Right cardiac atrium (tissue), 5 donors: ENCODE measurements around the gene MANBA. TPM values are rescaled to one million over a fixed set of nuclear protein-coding genes. Genes with fewer than 3 reads are reported as not detected.

Source experiments
- ATAC-seq, 2 donors: fragments of 200-7000 bp; cut with Tn5 transposase; one replicate each; pipeline versions ENCODE4 v1.8.0 to v1.9.1; 2020; ENCODE audit warnings: moderate library complexity in 2 of 2, mild to moderate bottlenecking in 1 of 2
- DNase-seq, 3 donors: peaks; one replicate each; pipeline ENCODE4 v3.0.0-alpha.2; 2020
- H3K27ac ChIP-seq: one replicate; pipeline ENCODE4 v1.5.1; 2013; ENCODE audit warnings: mild to moderate bottlenecking, low read length, control low read depth, moderate library complexity
- H3K27me3 ChIP-seq: one replicate; pipeline ENCODE4 v1.6.1; 2013; ENCODE audit not compliant: control insufficient read depth, insufficient read depth
- H3K4me1 ChIP-seq: one replicate; pipeline ENCODE4 v1.6.1; 2013; ENCODE audit warnings: low read length; ENCODE audit not compliant: control insufficient read depth, insufficient read depth
- H3K4me3 ChIP-seq: one replicate; pipeline ENCODE4 v1.5.1; 2013; ENCODE audit warnings: low read length, control low read depth
- H3K9me3 ChIP-seq: one replicate; pipeline ENCODE4 v1.6.1; 2013; ENCODE audit warnings: low read length; ENCODE audit not compliant: control insufficient read depth
- WGBS: extraction: QIAGEN DNeasy Blood & Tissue Kit; methylation state at CpG from one replicate; pipeline ENCODE4 v1.1.7; 2013; 5-methylcytosine and 5-hydroxymethylcytosine counted together
- intact Hi-C, 4 donors: fragments of 100-400 bp; cut with DNase I; formaldehyde crosslinking; loops; one replicate each; pipeline versions ENCODE4 v1.11.0 to v1.14.0; 2022 to 2023
- polyA plus RNA-seq: library from polyadenylated mRNA; stranded (reverse); fragments of 200-250 nt; gene quantifications from one replicate; pipeline ENCODE4 v1.2.3, GENCODE V29; 2013
- total RNA-seq, 4 donors: library from RNA; stranded (reverse); fragmentation: NEBNext Ultra II Directional; extraction: Animal tissue kit (Norgen Biotek cat#: 25700); gene quantifications; one replicate each; pipeline ENCODE4 v1.2.1, GENCODE V29; 2021
- donor health status: healthy with polysubstance abuse.
- donor health status: DM: no; HTN: yes; CAD: no.
- donor health status: DM: no; HTN: no; CAD: no.
- donor health status: DM: no; HTN: yes; CAD: no; lungs with severe emphysema.
- donor health status: DM: yes; HTN: yes; CAD: no.

The MANBA gene
- total and polyA plus RNA-seq, 5 donors = 9.0 to 36.5 (median 31.2) TPM

- Histone ChIP-seq H3K27ac (no peak overlapping the region), H3K27me3 (no peaks in the 10 kb centered on the region), H3K9me3 (no peaks in the 10 kb centered on the region), H3K4me1 (peaks cover 2% of the 10 kb centered on the region), H3K4me3 (no peak overlapping the region)
- intact Hi-C loops = loop anchor here in 1 of 4 donors (10.0 kb wide), 1 partner anchor 151 kb away; no protein-coding TSS in a partner anchor
- DNase-seq = no peak
- 54% methylated on average over 3 of the region's 3 CpGs for WGBS
- peak in 1 of 2 donors; percentile 28 for ATAC-seq
Observed at GRCh38 chr4:102606261-102606660, 154.5 kb downstream of the MANBA start.

- no peak overlapping the region for H3K27ac ChIP-seq
- intact Hi-C loops = loop anchor here in 1 of 4 donors (10.0 kb wide), 1 partner anchor 150 kb away; no protein-coding TSS in a partner anchor
- peaks cover 2% of the 10 kb centered on the region for H3K4me1 ChIP-seq
- no peaks in the 10 kb centered on the region for H3K9me3 ChIP-seq
- ATAC-seq (no peak), DNase-seq (no peak)
- 66% methylated on average over 2 of the region's 2 CpGs for WGBS
- H3K27me3 ChIP-seq = no peaks in the 10 kb centered on the region
- H3K4me3 ChIP-seq = no peak overlapping the region
Observed at GRCh38 chr4:102604222-102604940, 156.4 kb downstream of the MANBA start.

GRCh38 chr4:102601586-102602227, 159.1 kb downstream of the MANBA start:
- intact Hi-C loops = loop anchor here in 1 of 4 donors (10.0 kb wide), 1 partner anchor 147 kb away; no protein-coding TSS in a partner anchor
- 86% methylated on average over 8 of the region's 8 CpGs for WGBS
- H3K4me3 ChIP-seq = no peak overlapping the region
- no peaks in the 10 kb centered on the region for H3K9me3 ChIP-seq
- no peaks in the 10 kb centered on the region for H3K27me3 ChIP-seq
- no peak overlapping the region for H3K27ac ChIP-seq
- DNase-seq (no peak), ATAC-seq (no peak)
- H3K4me1 ChIP-seq = peaks cover 2% of the 10 kb centered on the region

GRCh38 chr4:102600689-102601088, 160.1 kb downstream of the MANBA start:
- H3K27ac ChIP-seq = no peak overlapping the region
- no peaks in the 10 kb centered on the region for H3K4me1 ChIP-seq
- no peak for DNase-seq
- no peak for ATAC-seq
- no peaks in the 10 kb centered on the region for H3K27me3 ChIP-seq
- H3K9me3 ChIP-seq = no peaks in the 10 kb centered on the region
- intact Hi-C loops = loop anchor here in 1 of 4 donors (10.0 kb wide), 1 partner anchor 146 kb away; no protein-coding TSS in a partner anchor
- H3K4me3 ChIP-seq = no peak overlapping the region

- Histone ChIP-seq H3K27me3 (no peaks in the 10 kb centered on the region), H3K27ac (no peak overlapping the region), H3K4me3 (no peak overlapping the region), H3K4me1 (no peaks in the 10 kb centered on the region), H3K9me3 (no peaks in the 10 kb centered on the region)
- 90% methylated on average over 3 of the region's 3 CpGs for WGBS
- ATAC-seq (no peak), DNase-seq (no peak)
- intact Hi-C loops = loop anchor here in 1 of 4 donors (10.0 kb wide), 1 partner anchor 145 kb away; no protein-coding TSS in a partner anchor
Observed at GRCh38 chr4:102599886-102600285, 160.9 kb downstream of the MANBA start.

GRCh38 chr4:102599455-102599854, 161.3 kb downstream of the MANBA start:
- H3K4me1 ChIP-seq = no peaks in the 10 kb centered on the region
- ATAC-seq (peak in 1 of 2 donors; percentile 31), DNase-seq (no peak)
- intact Hi-C loops = no loop called here
- WGBS = 82% methylated on average over 4 of the region's 4 CpGs
- no peaks in the 10 kb centered on the region for H3K9me3 ChIP-seq
- H3K4me3 ChIP-seq = no peak overlapping the region
- H3K27me3 ChIP-seq = no peaks in the 10 kb centered on the region
- H3K27ac ChIP-seq = no peak overlapping the region

- H3K27ac ChIP-seq = no peak overlapping the region
- intact Hi-C loops = no loop called here
- H3K27me3 ChIP-seq = no peaks in the 10 kb centered on the region
- 79% methylated on average over 6 of the region's 6 CpGs for WGBS
- H3K4me3 ChIP-seq = no peak overlapping the region
- H3K9me3 ChIP-seq = no peaks in the 10 kb centered on the region
- no peaks in the 10 kb centered on the region for H3K4me1 ChIP-seq
- ATAC-seq = no peak
- no peak for DNase-seq
Observed at GRCh38 chr4:102598762-102599374, 161.9 kb downstream of the MANBA start.

- H3K4me3 ChIP-seq = no peak overlapping the region
- 78% methylated on average over 1 of the region's 1 CpG for WGBS
- ATAC-seq (peak in 1 of 2 donors; percentile 36), DNase-seq (no peak)
- H3K27ac ChIP-seq = no peak overlapping the region
- intact Hi-C loops = no loop called here
- no peaks in the 10 kb centered on the region for H3K9me3 ChIP-seq
- no peaks in the 10 kb centered on the region for H3K27me3 ChIP-seq
- H3K4me1 ChIP-seq = no peaks in the 10 kb centered on the region
Observed at GRCh38 chr4:102598086-102598761, 162.5 kb downstream of the MANBA start.

- no peaks in the 10 kb centered on the region for H3K9me3 ChIP-seq
- H3K27me3 ChIP-seq = no peaks in the 10 kb centered on the region
- no peaks in the 10 kb centered on the region for H3K4me1 ChIP-seq
- DNase-seq = no peak
- 83% methylated on average over 4 of the region's 4 CpGs for WGBS
- ATAC-seq = no peak
- intact Hi-C loops = no loop called here
- H3K4me3 ChIP-seq = no peak overlapping the region
- no peak overlapping the region for H3K27ac ChIP-seq
Observed at GRCh38 chr4:102596532-102596931, 164.2 kb downstream of the MANBA start.

- ATAC-seq (no peak), DNase-seq (no peak)
- WGBS = 67% methylated on average over 2 of the region's 2 CpGs
- Histone ChIP-seq H3K27me3 (no peaks in the 10 kb centered on the region), H3K9me3 (no peaks in the 10 kb centered on the region), H3K27ac (no peak overlapping the region), H3K4me1 (no peaks in the 10 kb centered on the region), H3K4me3 (no peak overlapping the region)
- intact Hi-C loops = no loop called here
Observed at GRCh38 chr4:102594000-102594399, 166.8 kb downstream of the MANBA start.
